Stimulated activated naive CD8-positive, alpha-beta T cell treated with anti-CD3 and anti-CD28 coated beads, Interleukin-15, Interleukin-2, amounts not matched to agents 100 ng/mL and 50 ng/mL, for 24 hours (primary cell): ENCODE measurements around the gene TRERF1.

Source experiments
- H3K27ac Mint-ChIP-seq: one replicate; pipeline ENCODE4 v1.8.0; 2021; ENCODE audit warnings: mild to moderate bottlenecking, mixed read lengths
- H3K27me3 Mint-ChIP-seq: one replicate; pipeline ENCODE4 v1.8.0; 2021; ENCODE audit warnings: mixed read lengths
- H3K36me3 Mint-ChIP-seq: one replicate; pipeline ENCODE4 v1.8.0; 2021; ENCODE audit warnings: low read depth, mixed read lengths
- H3K4me1 Mint-ChIP-seq: one replicate; pipeline ENCODE4 v1.8.0; 2021; ENCODE audit warnings: low read depth, mixed read lengths
- H3K4me3 Mint-ChIP-seq: one replicate; pipeline ENCODE4 v1.8.0; 2021; ENCODE audit warnings: mild to moderate bottlenecking, mixed read lengths
- H3K9me3 Mint-ChIP-seq: one replicate; pipeline ENCODE4 v1.8.0; 2021; ENCODE audit warnings: mixed read lengths

Gene TRERF1

DNA sequence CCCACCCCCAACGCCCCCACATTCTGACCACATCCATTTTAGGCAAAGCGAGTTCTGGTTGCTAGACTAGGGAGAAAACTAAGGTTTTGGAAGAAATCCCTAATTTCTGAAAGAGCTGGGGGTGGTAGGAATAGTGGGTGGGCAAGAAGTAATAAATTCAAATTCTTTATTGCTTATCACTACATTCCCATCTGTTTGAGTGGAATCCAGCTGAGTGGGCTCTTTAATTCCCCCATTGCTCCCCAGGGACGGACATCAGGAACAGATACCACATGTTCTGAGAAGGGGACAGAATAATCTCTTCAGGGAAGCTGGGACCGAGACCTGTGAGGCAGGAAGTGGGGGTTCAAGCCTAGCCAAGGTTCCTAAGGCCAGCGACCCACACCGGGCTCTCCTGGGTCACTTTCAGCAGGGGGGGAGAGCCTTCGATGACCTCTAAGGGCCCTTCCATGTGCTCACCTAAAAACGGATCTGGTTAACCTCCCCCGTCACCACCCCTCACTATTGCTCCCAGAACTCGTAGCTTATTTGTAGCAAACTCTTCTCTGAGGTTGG lies 191.8 kb downstream of the TRERF1 start:
- Mint-ChIP-seq H3K27me3 (no peaks in the 10 kb centered on the region), H3K4me1 (peaks cover 9% of the 10 kb centered on the region), H3K27ac (no peak overlapping the region), H3K36me3 (peaks cover 10% of the 10 kb centered on the region), H3K4me3 (no peak overlapping the region), H3K9me3 (no peaks in the 10 kb centered on the region)

DNA sequence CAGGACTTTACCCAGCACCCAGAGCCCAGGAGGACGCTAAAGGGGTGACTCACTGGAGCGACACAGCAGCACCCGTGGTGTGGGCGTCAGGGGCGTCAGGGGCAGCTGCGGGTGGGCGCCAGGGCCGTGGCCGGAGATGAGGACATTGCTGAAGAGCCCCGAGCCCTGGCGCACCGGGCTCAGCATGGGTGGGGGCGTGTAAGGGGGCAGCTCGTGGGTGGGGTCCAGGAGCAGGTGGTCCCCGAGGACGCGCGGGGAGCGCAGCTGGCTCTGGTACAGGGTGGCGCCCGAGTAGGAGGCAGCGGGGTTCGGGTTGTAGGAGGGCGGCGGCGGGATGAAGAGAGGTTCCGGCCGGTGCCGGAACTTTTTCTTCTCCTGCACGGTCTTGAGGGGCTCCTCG lies 192.4 kb downstream of the TRERF1 start:
- Mint-ChIP-seq H3K9me3 (no peaks in the 10 kb centered on the region), H3K36me3 (peaks cover 10% of the 10 kb centered on the region), H3K27me3 (no peaks in the 10 kb centered on the region), H3K27ac (no peak overlapping the region), H3K4me3 (no peak overlapping the region), H3K4me1 (peaks cover 9% of the 10 kb centered on the region)

DNA sequence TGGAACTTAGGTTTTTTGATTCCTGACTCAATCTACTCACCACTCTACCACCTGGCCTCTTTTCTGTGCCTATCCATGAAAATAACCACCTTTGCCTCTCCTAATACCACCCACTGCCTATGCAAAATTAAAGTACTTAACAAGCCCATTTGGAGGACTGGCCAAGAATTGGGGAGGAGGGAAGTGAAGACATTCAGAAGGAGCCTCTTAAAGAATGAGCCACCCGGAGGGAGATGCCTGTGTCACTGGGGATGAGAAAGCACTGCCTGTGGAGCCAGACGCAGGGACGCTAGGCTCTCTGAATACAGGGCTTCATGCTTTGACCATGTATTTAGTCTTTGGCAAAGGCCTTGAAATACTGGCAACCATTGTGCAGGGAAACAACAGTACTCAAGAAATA lies 194.1 kb downstream of the TRERF1 start:
- Mint-ChIP-seq H3K36me3 (peaks cover 7% of the 10 kb centered on the region), H3K27me3 (no peaks in the 10 kb centered on the region), H3K4me1 (peaks cover 9% of the 10 kb centered on the region), H3K27ac (no peak overlapping the region), H3K9me3 (no peaks in the 10 kb centered on the region), H3K4me3 (no peak overlapping the region)

GRCh38 chr6:42257063-42257462 lies 194.7 kb downstream of the TRERF1 start:
- peaks cover 13% of the 10 kb centered on the region for H3K4me1 Mint-ChIP-seq
- no peak overlapping the region for H3K4me3 Mint-ChIP-seq
- no peak overlapping the region for H3K27ac Mint-ChIP-seq
- no peaks in the 10 kb centered on the region for H3K27me3 Mint-ChIP-seq
- H3K9me3 Mint-ChIP-seq, result no peaks in the 10 kb centered on the region
- H3K36me3 Mint-ChIP-seq, result peaks cover 12% of the 10 kb centered on the region

DNA sequence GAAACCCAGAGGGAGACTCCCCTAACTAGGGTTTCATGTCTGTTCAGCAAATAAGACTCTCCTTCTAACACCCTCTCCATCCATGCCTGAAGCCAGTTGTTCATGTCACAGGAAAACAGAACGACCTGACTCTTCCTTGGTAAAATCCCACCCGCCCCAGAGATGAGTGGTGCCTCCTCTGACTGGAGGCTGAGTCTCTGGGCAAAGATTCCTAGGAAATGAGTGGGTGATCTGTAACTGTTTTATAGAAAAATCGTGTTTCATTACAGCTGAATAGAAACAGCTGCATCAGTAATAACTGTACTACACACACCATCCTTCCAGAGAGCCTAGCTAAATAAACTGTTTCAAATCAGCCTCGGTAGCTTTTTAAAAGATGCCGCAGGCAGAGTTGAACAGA lies 196.7 kb downstream of the TRERF1 start:
- Mint-ChIP-seq H3K36me3 (peaks cover 14% of the 10 kb centered on the region), H3K4me1 (peaks cover 6% of the 10 kb centered on the region), H3K27ac (no peak overlapping the region), H3K4me3 (no peak overlapping the region), H3K9me3 (no peaks in the 10 kb centered on the region), H3K27me3 (no peaks in the 10 kb centered on the region)

DNA sequence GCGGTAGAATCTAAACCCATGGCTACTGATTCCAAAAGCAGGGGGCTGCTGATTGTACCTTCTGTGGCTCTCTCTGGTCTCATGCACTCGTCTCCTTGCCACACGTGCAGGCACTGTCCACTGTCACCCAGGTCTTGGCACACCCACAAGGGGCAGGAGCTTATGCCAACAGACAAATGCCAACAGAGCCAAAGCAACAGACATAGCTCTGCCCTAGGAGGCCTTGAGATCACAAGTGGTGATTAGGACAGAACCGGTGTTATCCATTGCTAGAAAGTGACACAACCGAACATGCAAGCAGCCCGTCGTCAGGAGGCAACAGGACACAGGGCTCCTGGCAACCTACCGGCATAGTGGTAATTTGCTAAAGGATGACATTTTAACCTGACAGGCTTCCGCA lies 197.2 kb downstream of the TRERF1 start:
- Mint-ChIP-seq H3K9me3 (no peaks in the 10 kb centered on the region), H3K27me3 (no peaks in the 10 kb centered on the region), H3K36me3 (peaks cover 14% of the 10 kb centered on the region), H3K4me3 (no peak overlapping the region), H3K27ac (no peak overlapping the region), H3K4me1 (peaks cover 6% of the 10 kb centered on the region)

DNA sequence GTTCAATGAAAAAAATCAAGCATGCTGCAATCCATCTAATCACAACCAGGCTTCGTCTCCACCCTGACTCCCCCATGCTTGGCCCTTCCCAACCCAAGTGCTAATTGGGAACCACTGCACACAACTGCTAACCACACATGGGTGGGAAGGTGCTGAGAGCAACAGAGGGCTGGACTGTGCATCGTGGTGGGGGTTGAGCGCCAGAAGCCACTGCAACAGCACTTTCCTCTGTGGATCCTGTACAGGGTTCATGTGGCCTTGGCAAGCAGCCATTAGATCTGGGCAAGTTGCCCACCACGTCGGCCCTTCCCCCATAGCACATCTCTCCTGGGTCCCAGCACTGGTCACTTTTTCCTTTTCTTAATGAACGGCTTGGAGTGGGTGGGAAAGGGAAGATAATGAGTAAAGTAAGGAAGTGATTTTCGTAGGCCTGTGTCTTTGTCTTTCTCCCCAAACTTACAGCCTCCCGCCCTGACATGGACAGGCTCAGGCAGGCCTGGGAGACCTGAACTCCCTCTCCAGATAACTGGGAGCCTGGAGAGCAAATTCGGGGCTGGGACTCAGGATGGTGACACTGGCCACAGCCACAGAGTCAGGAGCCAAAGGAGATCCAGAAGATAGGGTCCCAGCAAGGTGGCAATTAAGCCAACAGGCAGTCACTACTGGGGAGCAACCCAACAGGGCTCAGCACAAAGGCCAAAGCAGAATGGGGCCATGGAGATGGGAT lies 199.7 kb downstream of the TRERF1 start:
- H3K36me3 Mint-ChIP-seq, result peaks cover 12% of the 10 kb centered on the region
- peak overlapping the region; percentile 19 for H3K27ac Mint-ChIP-seq
- H3K27me3 Mint-ChIP-seq, result no peaks in the 10 kb centered on the region
- H3K9me3 Mint-ChIP-seq, result no peaks in the 10 kb centered on the region
- H3K4me1 Mint-ChIP-seq, result peaks cover 6% of the 10 kb centered on the region
- no peak overlapping the region for H3K4me3 Mint-ChIP-seq

DNA sequence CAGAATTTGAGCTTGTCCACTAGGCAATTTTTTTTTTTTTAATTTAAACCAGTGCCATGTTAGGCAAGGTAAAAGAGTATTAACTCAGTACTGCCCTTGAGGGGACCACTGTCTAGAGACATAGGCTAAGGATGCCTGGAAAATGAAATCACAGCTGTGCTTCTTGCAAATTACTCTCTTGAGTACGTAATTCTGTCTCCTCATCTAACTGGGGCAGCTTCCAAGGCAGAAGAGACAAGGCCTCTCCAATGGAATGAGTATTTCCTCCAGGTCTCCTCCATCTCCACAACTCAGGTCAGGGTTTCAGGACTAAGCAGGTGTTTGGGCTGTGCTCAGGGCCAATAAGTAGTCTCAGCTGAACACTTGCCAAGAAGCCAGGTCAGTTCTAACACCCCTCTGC lies 200.2 kb downstream of the TRERF1 start:
- no peak overlapping the region for H3K4me3 Mint-ChIP-seq
- H3K27ac Mint-ChIP-seq, result no peak overlapping the region
- H3K9me3 Mint-ChIP-seq, result no peaks in the 10 kb centered on the region
- no peaks in the 10 kb centered on the region for H3K27me3 Mint-ChIP-seq
- peaks cover 6% of the 10 kb centered on the region for H3K4me1 Mint-ChIP-seq
- peaks cover 7% of the 10 kb centered on the region for H3K36me3 Mint-ChIP-seq

GRCh38 chr6:42250274-42250931 lies 201.3 kb downstream of the TRERF1 start:
- H3K27ac Mint-ChIP-seq, result no peak overlapping the region
- H3K4me1 Mint-ChIP-seq, result peaks cover 6% of the 10 kb centered on the region
- H3K4me3 Mint-ChIP-seq, result no peak overlapping the region
- H3K9me3 Mint-ChIP-seq, result no peaks in the 10 kb centered on the region
- H3K27me3 Mint-ChIP-seq, result no peaks in the 10 kb centered on the region
- H3K36me3 Mint-ChIP-seq, result peaks cover 7% of the 10 kb centered on the region

DNA sequence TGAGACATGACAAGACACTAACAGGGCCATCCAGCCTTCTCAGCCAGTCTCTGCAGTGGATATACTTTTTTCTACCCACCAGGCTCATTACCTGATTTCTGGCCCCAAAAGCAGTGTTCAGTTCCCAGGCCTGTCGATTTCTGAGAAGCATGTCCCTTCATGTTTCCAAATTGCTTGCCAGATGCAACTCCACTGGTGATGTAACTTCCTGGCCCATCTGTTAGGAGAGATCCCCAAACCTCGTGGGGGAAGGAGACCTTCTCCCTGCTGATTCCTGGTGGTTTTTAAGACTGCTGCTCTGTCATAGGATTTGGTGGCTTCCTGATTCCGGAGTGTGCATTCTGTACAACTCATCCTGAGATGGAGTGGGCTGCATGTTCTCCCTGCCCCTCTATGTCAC lies 202.4 kb downstream of the TRERF1 start:
- H3K9me3 Mint-ChIP-seq, result no peaks in the 10 kb centered on the region
- peaks cover 11% of the 10 kb centered on the region for H3K36me3 Mint-ChIP-seq
- H3K27me3 Mint-ChIP-seq, result no peaks in the 10 kb centered on the region
- H3K4me1 Mint-ChIP-seq, result peaks cover 6% of the 10 kb centered on the region
- H3K27ac Mint-ChIP-seq, result no peak overlapping the region
- H3K4me3 Mint-ChIP-seq, result no peak overlapping the region

DNA sequence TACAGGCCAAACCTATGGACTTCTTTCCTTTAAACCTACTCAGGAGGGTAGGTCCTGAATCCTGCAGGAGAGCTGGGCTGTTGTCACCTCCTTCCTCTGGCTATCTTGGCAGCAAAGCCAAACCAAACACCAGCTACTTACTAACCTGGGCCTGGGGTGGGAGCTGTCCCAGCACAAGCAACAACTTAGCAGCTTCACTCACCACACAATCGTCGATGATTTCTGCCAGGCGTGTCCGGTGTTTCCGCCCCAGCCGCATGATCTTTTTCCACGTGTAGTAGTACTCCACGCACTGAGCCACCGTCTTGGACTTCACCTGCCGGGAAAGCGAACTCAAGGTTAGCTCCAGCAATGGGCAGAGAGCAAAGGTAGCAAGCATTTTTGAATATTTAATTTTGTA lies 208.7 kb downstream of the TRERF1 start:
- Mint-ChIP-seq H3K4me3 (no peak overlapping the region), H3K27me3 (no peaks in the 10 kb centered on the region), H3K36me3 (peaks cover 5% of the 10 kb centered on the region), H3K9me3 (no peaks in the 10 kb centered on the region), H3K4me1 (peaks cover under 1% of the 10 kb centered on the region), H3K27ac (no peak overlapping the region)

- no peak overlapping the region for H3K27ac Mint-ChIP-seq
- peaks cover 5% of the 10 kb centered on the region for H3K36me3 Mint-ChIP-seq
- no peak overlapping the region for H3K4me3 Mint-ChIP-seq
- no peaks in the 10 kb centered on the region for H3K27me3 Mint-ChIP-seq
- H3K9me3 Mint-ChIP-seq, result no peaks in the 10 kb centered on the region
- peaks cover 12% of the 10 kb centered on the region for H3K4me1 Mint-ChIP-seq
Measured at GRCh38 chr6:42241915-42242314, 209.8 kb downstream of the TRERF1 start.

GRCh38 chr6:42239736-42240375 lies 211.9 kb downstream of the TRERF1 start:
- H3K27ac Mint-ChIP-seq, result no peak overlapping the region

GRCh38 chr6:42239333-42239732 lies 212.4 kb downstream of the TRERF1 start:
- peaks cover 16% of the 10 kb centered on the region for H3K4me1 Mint-ChIP-seq
- no peak overlapping the region for H3K4me3 Mint-ChIP-seq
- no peaks in the 10 kb centered on the region for H3K9me3 Mint-ChIP-seq
- peak overlapping the region; percentile 32 for H3K27ac Mint-ChIP-seq
- no peaks in the 10 kb centered on the region for H3K27me3 Mint-ChIP-seq
- H3K36me3 Mint-ChIP-seq, result peaks cover under 1% of the 10 kb centered on the region

More at GRCh38 chr6:42239736-42240375, 211.9 kb downstream of the TRERF1 start:
- no peaks in the 10 kb centered on the region for H3K27me3 Mint-ChIP-seq
- H3K9me3 Mint-ChIP-seq, result no peaks in the 10 kb centered on the region
- H3K4me3 Mint-ChIP-seq, result no peak overlapping the region
- peaks cover 5% of the 10 kb centered on the region for H3K36me3 Mint-ChIP-seq
- peaks cover 16% of the 10 kb centered on the region for H3K4me1 Mint-ChIP-seq

DNA sequence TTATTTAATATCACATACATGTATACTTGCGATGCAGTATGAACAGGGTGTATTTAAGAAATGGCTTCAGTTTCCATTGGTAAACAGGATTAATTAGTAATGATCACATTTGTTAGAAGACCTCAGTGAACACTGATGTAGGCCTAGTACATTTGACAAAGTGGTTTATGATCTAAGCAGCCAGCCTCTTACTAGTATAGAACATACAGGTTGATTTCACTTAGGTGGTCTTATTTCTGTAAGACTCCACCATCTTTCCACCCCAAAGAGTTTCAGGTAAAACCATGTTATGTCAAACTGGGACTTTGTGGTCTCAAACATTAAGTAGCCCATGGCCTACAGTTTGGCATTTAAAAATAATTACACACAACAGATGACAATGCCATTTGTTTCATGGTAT lies 213.9 kb downstream of the TRERF1 start:
- H3K27ac Mint-ChIP-seq, result no peak overlapping the region
- H3K36me3 Mint-ChIP-seq, result no peaks in the 10 kb centered on the region
- H3K9me3 Mint-ChIP-seq, result no peaks in the 10 kb centered on the region

More for the DNA sequence above, 213.9 kb downstream of the TRERF1 start:
- no peak overlapping the region for H3K4me3 Mint-ChIP-seq
- H3K4me1 Mint-ChIP-seq, result peaks cover 16% of the 10 kb centered on the region
- no peaks in the 10 kb centered on the region for H3K27me3 Mint-ChIP-seq
